ENCODE data around the gene IFT20. TPM values are rescaled to one million over a fixed set of nuclear protein-coding genes. Genes with fewer than 3 reads are reported as not detected.

IFT20 gene
- total RNA-seq: 10 to 100 TPM; 22.6 to 40.8 (median 26.7) TPM

GRCh38 chr17:28335201-28335958 is at the start of gene IFT20, which contains the start of gene TNFAIP1:
IFT20 (minus strand) TSS chr17:28335472; CDS start chr17:28331985, 3,487 bp downstream.
TNFAIP1 (plus strand) TSS chr17:28335761; CDS start chr17:28339522, 3,761 bp downstream.
- intact Hi-C loops (cut with DNase I; ENCODE audit: low total_unique reads): no loop called here
- H3K4me3 ChIP-seq (ENCODE audit: low read depth, poor library complexity, severe bottlenecking): peak within 1 kb of the TSS; percentile 80
- 1% methylated on average over 57 to 59 of the region's 62 CpGs for WGBS, 2 donors
- peak; percentile 99 for DNase-seq (ENCODE audit: low spot score in 2 of 2)
- TF ChIP-seq CTCF (IDR thresholded peaks at IDR 0.05) (no peak), POLR2A (IDR thresholded peaks at IDR 0.05) (peak in 1 of 2 donors; percentile 44)

- TF ChIP-seq CTCF (IDR thresholded peaks at IDR 0.05) (no peak), POLR2A (IDR thresholded peaks at IDR 0.05) (no peak)
- DNase-seq (ENCODE audit: low spot score in 2 of 2): no peak
- 33 to 35% methylated on average over 29 of the region's 29 CpGs for WGBS, 2 donors
- intact Hi-C loops (cut with DNase I; ENCODE audit: low total_unique reads): no loop called here
- H3K4me3 ChIP-seq (ENCODE audit: low read depth, poor library complexity, severe bottlenecking): peak overlapping the region; percentile 44
Observed at GRCh38 chr17:28385037-28385400, 49.7 kb upstream of the IFT20 start.

- 8 to 12% methylated on average over 42 to 54 of the region's 56 CpGs for WGBS, 2 donors
- intact Hi-C loops (cut with DNase I; ENCODE audit: low total_unique reads): no loop called here
- TF ChIP-seq POLR2A (IDR thresholded peaks at IDR 0.05): no peak
- no peak for TF ChIP-seq CTCF (IDR thresholded peaks at IDR 0.05)
- DNase-seq (ENCODE audit: low spot score in 2 of 2): peak; percentile 58 to 93
- H3K4me3 ChIP-seq (ENCODE audit: low read depth, poor library complexity, severe bottlenecking): peak overlapping the region; percentile 44
Observed at GRCh38 chr17:28384281-28385036, 49.2 kb upstream of the IFT20 start.

GRCh38 chr17:28381141-28381825 is 46.0 kb upstream of the IFT20 start:
- intact Hi-C loops (cut with DNase I; ENCODE audit: low total_unique reads): no loop called here
- WGBS, 2 donors: 34 to 49% methylated on average over 23 to 59 of the region's 72 CpGs
- no peak for TF ChIP-seq POLR2A (IDR thresholded peaks at IDR 0.05)
- TF ChIP-seq CTCF (IDR thresholded peaks at IDR 0.05): no peak
- no peak for DNase-seq (ENCODE audit: low spot score in 2 of 2)
- no peak overlapping the region for H3K4me3 ChIP-seq (ENCODE audit: low read depth, poor library complexity, severe bottlenecking)

GRCh38 chr17:28379814-28380801 is 44.8 kb upstream of the IFT20 start:
- intact Hi-C loops (cut with DNase I; ENCODE audit: low total_unique reads): no loop called here
- DNase-seq (ENCODE audit: low spot score in 2 of 2): no peak
- 66 to 73% methylated on average over 10 of the region's 10 CpGs for WGBS, 2 donors
- TF ChIP-seq POLR2A (IDR thresholded peaks at IDR 0.05): no peak
- no peak for TF ChIP-seq CTCF (IDR thresholded peaks at IDR 0.05)
- no peak overlapping the region for H3K4me3 ChIP-seq (ENCODE audit: low read depth, poor library complexity, severe bottlenecking)

All from lower leg skin (tissue), 4 donors.